Right lobe of liver (tissue), 6 donors: ENCODE data around the gene GNG4. TPM values are rescaled to one million over a fixed set of nuclear protein-coding genes. Genes with fewer than 3 reads are reported as not detected.

Experiments
- ATAC-seq, 4 donors: fragments of 200-7000 bp; cut with Tn5 transposase; one replicate each; pipeline ENCODE4 v1.9.1; 2020; ENCODE audit warnings: mild to moderate bottlenecking in 4 of 4, moderate library complexity in 4 of 4
- DNase-seq, 3 donors: peaks; one replicate each; pipeline ENCODE4 v3.0.0-alpha.2; 2020
- H3K27ac ChIP-seq, 3 donors: fragments of 200-600 bp; one replicate each; pipeline ENCODE4 v1.8.0; 2022
- H3K27me3 ChIP-seq, 2 donors: fragments of 200-600 bp; one replicate each; pipeline ENCODE4 v1.8.0; 2022
- H3K36me3 ChIP-seq, 4 donors: fragments of 200-600 bp; sonication (generic) in 1 of 4; one replicate each; pipeline versions ENCODE4 v1.5.1 to v1.8.0; 2017 to 2022; ENCODE audit warnings: control low read depth in 1 of 4
- H3K4me1 ChIP-seq, 4 donors: fragments of 200-600 bp; sonication (generic) in 1 of 4; one replicate each; pipeline versions ENCODE4 v1.5.1 to v1.8.0; 2017 to 2022; ENCODE audit warnings: control low read depth in 1 of 4
- H3K4me3 ChIP-seq, 3 donors: fragments of 200-600 bp; one replicate each; pipeline ENCODE4 v1.8.0; 2022
- H3K9me3 ChIP-seq, 4 donors: fragments of 200-600 bp; sonication (generic) in 1 of 4; one replicate each; pipeline versions ENCODE4 v1.5.1 to v1.8.0; 2017 to 2022; ENCODE audit warnings: control low read depth in 1 of 4
- CTCF ChIP-seq, 4 donors: fragments of 200-600 bp in 3 of 4; fragments of 450-650 bp in 1 of 4; IDR thresholded peaks; one replicate each; pipeline versions ENCODE4 v1.5.1 to v1.8.0; 2016 to 2022; ENCODE audit warnings: antibody characterized with exemption in 4 of 4, mild to moderate bottlenecking in 2 of 4
- POLR2A ChIP-seq: fragments of 450-650 bp; IDR thresholded peaks from one replicate; pipeline ENCODE4 v1.6.1; 2017; ENCODE audit warnings: antibody characterized with exemption, mild to moderate bottlenecking
- WGBS: methylation state at CpG from one replicate; pipeline ENCODE4 v1.1.6; 2018; ENCODE audit warnings: low coverage, low lambda C conversion rate; ENCODE audit not compliant: insufficient coverage; ENCODE audit errors: missing lambda C conversion rate; 5-methylcytosine and 5-hydroxymethylcytosine counted together
- intact Hi-C, 2 donors: fragments of 100-400 bp; cut with DNase I; formaldehyde crosslinking; loops; one replicate each; pipeline versions ENCODE4 v1.11.2 to v1.14.1; 2022
- total RNA-seq, 6 experiments: library from RNA; depleted of rRNA in 2 of 6; stranded (reverse); fragments of >200 nt in 2 of 6; fragmentation: NEBNext Ultra II Directional in 3 of 6; extraction: Animal tissue kit (Norgen Biotek cat#: 25700) in 3 of 6; gene quantifications; one replicate each; pipeline versions ENCODE4 v1.1.0 to v1.2.4, GENCODE V29; 2016 to 2023
- donor health status: DM: no; HTN: yes; CAD: no.
- donor health status: DM: no; HTN: no; CAD: no.
- donor health status: DM: no; HTN: no; CAD: no.
- donor health status: DM: no; HTN: yes; CAD: no.
- donor health status: DM: no; HTN: yes; CAD: no.

Gene GNG4
- total RNA-seq, 6 experiments from 2014 or later: 0.18 to 0.50 TPM; not detected in 4

GRCh38 chr1:235516862-235517446 lies 132.6 kb downstream of the GNG4 start:
- ATAC-seq: no peak
- Histone ChIP-seq H3K4me1 (no peaks in the 10 kb centered on the region), H3K27ac (no peak overlapping the region), H3K36me3 (no peaks in the 10 kb centered on the region), H3K4me3 (no peak overlapping the region), H3K27me3 (no peaks in the 10 kb centered on the region), H3K9me3 (no peaks in the 10 kb centered on the region)
- 73% methylated on average over 6 of the region's 6 CpGs for WGBS
- TF ChIP-seq POLR2A (no peak), CTCF (IDR thresholded peaks at IDR 0.05) (no peak)
- intact Hi-C loops: no loop called here
- no peak for DNase-seq

- ATAC-seq: no peak
- no peak for DNase-seq
- WGBS: 92% methylated on average over 5 of the region's 5 CpGs
- no peaks in the 10 kb centered on the region for H3K27me3 ChIP-seq
- no peak overlapping the region for H3K4me3 ChIP-seq
- no peak for TF ChIP-seq POLR2A
- no peak for TF ChIP-seq CTCF (IDR thresholded peaks at IDR 0.05)
- no peaks in the 10 kb centered on the region for H3K4me1 ChIP-seq
- no peak overlapping the region for H3K27ac ChIP-seq
- intact Hi-C loops: no loop called here
- no peaks in the 10 kb centered on the region for H3K9me3 ChIP-seq
- H3K36me3 ChIP-seq: no peaks in the 10 kb centered on the region
Measured at GRCh38 chr1:235515844-235516512, 133.6 kb downstream of the GNG4 start.

GRCh38 chr1:235513495-235514366 lies 135.9 kb downstream of the GNG4 start:
- intact Hi-C loops: no loop called here
- WGBS: 35% methylated on average over 8 of the region's 8 CpGs
- no peaks in the 10 kb centered on the region for H3K9me3 ChIP-seq
- TF ChIP-seq POLR2A (no peak), CTCF (IDR thresholded peaks at IDR 0.05) (peak; percentile 78 to 94 (median 91))
- no peaks in the 10 kb centered on the region for H3K4me1 ChIP-seq
- no peaks in the 10 kb centered on the region for H3K27me3 ChIP-seq
- H3K27ac ChIP-seq: no peak overlapping the region
- DNase-seq: no peak
- no peak overlapping the region for H3K4me3 ChIP-seq
- no peaks in the 10 kb centered on the region for H3K36me3 ChIP-seq
- peak; percentile 68 to 86 (median 84) for ATAC-seq

- Histone ChIP-seq H3K4me1 (no peaks in the 10 kb centered on the region), H3K9me3 (no peaks in the 10 kb centered on the region), H3K27me3 (no peaks in the 10 kb centered on the region), H3K36me3 (no peaks in the 10 kb centered on the region), H3K4me3 (no peak overlapping the region), H3K27ac (no peak overlapping the region)
- DNase-seq (no peak), ATAC-seq (no peak)
- intact Hi-C loops: no loop called here
- 67% methylated on average over 10 of the region's 13 CpGs for WGBS
- TF ChIP-seq POLR2A: no peak
- no peak for TF ChIP-seq CTCF (IDR thresholded peaks at IDR 0.05)
Measured at GRCh38 chr1:235511470-235512240, 137.9 kb downstream of the GNG4 start.
